GM10266 (cell line): ENCODE results near the gene KIF19.

Experiments
- DNase-seq: peaks from one replicate; pipeline ENCODE4 v3.0.0; 2012; ENCODE audit errors: extremely low spot score
- CTCF ChIP-seq: IDR thresholded peaks from 2 replicates; pipeline ENCODE4 v1.5.1; 2012; ENCODE audit warnings: mild to moderate bottlenecking, low read depth; ENCODE audit not compliant: control insufficient read depth, insufficient read depth; ENCODE audit errors: missing control alignments

Gene KIF19

GRCh38 chr17:74350486-74350885, 24.5 kb downstream of the KIF19 start:
- no peak for TF ChIP-seq CTCF

GRCh38 chr17:74351552-74352210, 25.7 kb downstream of the KIF19 start:
- DNase-seq = no peak

More at GRCh38 chr17:74350486-74350885, 24.5 kb downstream of the KIF19 start:
- DNase-seq = no peak

GRCh38 chr17:74353446-74354060, 27.5 kb downstream of the KIF19 start:
- no peak for DNase-seq
- TF ChIP-seq CTCF = no peak

More at GRCh38 chr17:74351552-74352210, 25.7 kb downstream of the KIF19 start:
- no peak for TF ChIP-seq CTCF

- DNase-seq = peak; percentile 92
- TF ChIP-seq CTCF = peak; percentile 94
These were observed 28.1 kb downstream of the KIF19 start for GRCh38 chr17:74354123-74354522.

DNA sequence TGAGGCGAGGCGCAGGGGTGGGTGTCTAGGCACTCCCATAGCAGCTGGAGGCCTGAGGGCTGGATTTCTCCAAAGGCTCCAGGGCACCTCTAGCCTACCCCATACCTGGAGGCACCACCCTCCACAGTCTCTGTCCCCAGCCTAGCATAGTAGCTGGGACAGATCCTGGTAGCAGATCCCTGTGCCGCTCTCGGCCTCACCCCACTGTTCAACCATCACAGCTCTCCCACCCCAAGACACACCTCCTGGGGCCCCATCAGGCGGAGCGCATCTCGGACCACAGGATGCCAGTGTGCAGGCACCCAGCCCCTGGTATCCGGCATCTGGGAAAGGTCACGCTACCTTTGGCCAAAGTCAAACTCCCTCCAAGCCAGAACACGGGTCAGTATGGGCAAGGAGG, 28.5 kb downstream of the KIF19 start:
- peak; percentile 42 for DNase-seq
- no peak for TF ChIP-seq CTCF

- DNase-seq = no peak
- TF ChIP-seq CTCF = no peak
These were observed 29.0 kb downstream of the KIF19 start for GRCh38 chr17:74355065-74355464.
